ENCODE results near the gene HMOX2.

Gene HMOX2

GRCh38 chr16:4505356-4506147 is 29.4 kb downstream of the HMOX2 start:
- DNase-seq = no peak

- peak; percentile 7 for DNase-seq
Observed at GRCh38 chr16:4506450-4506849, 30.3 kb downstream of the HMOX2 start.

DNA sequence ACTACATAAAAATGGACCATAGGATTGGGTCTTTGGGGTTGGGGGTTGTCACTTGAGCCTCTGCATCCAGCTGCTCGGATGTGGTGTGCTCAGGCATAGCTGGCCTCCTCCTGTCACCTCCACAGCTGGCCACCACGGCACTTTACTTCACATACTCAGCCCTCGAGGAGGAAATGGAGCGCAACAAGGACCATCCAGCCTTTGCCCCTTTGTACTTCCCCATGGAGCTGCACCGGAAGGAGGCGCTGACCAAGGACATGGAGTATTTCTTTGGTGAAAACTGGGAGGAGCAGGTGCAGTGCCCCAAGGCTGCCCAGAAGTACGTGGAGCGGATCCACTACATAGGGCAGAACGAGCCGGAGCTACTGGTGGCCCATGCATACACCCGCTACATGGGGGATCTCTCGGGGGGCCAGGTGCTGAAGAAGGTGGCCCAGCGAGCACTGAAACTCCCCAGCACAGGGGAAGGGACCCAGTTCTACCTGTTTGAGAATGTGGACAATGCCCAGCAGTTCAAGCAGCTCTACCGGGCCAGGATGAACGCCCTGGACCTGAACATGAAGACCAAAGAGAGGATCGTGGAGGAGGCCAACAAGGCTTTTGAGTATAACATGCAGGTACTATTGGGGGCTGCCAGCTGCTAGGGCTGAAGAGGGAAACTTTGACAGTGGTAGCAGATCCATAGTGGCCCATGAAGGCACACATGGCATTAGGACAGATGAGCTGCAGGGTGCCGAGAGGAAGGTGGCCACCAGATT is 31.6 kb downstream of the HMOX2 start:
- no peak for DNase-seq

DNA sequence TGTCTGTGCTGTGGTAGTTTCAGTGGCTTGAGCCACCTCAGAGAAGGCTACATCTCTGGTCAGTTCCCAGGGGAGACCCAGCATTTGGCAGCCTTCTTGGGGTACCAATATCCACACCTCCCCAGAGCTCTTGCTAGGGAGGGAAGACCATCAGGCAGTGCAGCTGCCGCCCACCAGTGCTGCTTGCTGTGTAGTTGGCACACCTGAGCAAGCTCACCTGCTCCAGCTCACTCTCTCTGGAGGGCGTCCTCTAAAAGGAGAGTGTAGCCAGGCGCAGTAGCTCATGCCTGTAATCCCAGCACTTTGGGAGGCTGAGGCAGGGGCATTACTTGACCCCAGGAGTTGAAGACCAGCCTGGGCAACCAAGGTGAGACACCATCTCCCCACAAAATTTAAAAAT is 32.6 kb downstream of the HMOX2 start:
- DNase-seq = no peak

- no peak for DNase-seq
Observed at GRCh38 chr16:4509420-4509819, 33.2 kb downstream of the HMOX2 start.

- DNase-seq = no peak
Observed at GRCh38 chr16:4510131-4510530, 33.9 kb downstream of the HMOX2 start.

DNA sequence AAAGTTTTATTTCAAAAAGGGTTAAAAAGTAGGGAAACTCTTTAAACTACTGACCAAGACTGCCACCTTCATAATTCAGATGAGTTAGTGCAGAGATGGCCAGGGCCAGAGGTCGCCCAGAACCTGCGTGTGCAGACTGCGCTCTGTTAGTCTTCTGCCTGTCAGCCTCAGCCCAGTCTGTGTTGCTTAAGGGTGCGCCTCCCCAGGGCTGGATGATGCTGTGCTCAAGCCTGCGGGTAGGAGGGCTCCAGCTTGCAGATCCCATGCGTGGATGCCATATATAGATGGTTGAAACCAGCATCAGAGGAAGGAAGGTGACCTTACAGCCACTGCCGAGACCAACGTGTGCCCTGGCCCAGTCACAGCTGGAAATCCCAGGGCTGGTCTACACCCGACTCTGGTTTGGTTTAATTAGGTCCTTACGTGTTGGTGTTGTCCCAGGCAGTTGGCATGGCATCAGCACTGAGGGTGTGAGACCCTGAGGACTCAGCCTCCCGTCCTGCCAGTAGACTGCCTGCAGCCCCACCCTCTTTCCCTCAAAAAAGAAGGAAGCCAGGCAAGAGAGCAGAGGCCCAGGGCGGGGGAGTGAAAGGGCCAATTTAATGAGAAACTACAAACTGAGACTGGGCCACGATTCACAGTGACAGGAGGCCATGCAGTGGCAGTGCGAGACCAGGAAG is 34.7 kb downstream of the HMOX2 start:
- DNase-seq = no peak

- DNase-seq = no peak
Observed at GRCh38 chr16:4511441-4512082, 35.4 kb downstream of the HMOX2 start.

GRCh38 chr16:4512473-4512872 is 36.3 kb downstream of the HMOX2 start:
- DNase-seq = no peak

- no peak for DNase-seq
Observed at GRCh38 chr16:4513086-4513860, 37.1 kb downstream of the HMOX2 start.

DNA sequence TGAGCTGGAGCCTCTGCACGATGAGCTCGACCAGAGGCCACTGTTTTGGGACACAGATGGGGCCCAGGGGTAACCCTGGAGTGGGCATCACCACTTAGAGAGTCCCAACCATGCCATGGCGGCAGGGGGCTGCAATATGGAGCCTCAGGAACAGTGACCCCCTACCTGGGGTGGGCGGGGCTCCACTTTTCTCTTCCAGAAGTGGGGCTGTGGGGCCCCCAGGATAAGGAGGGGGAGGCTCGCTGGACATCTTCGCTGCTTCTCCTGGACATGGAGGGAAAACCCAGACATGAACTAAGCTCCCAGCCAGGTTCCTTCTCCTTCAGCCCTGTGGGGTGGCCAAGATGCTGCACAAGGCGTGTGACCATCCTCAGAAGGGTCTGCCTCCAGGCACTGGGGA is 37.7 kb downstream of the HMOX2 start:
- no peak for DNase-seq

DNA sequence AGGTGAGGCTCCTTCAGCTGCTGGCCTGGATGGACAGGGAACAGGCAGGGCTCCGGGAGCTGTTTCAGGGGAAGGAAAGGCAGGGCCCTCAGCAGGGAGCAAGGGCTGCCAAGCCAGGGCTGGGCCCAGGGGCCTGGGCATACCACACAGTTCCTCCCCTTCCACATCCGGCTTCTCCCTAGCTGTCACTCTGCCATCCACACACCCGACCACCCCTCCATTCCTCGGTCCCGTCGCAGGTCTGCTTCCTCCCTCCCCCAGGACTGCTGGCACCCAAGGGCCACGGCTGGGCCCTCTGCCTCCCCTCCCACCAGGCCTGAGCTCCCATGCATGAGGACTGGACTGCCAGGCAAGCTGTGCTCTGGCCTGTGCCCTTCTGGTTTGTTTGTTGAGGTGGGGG is 38.4 kb downstream of the HMOX2 start:
- no peak for DNase-seq

DNA sequence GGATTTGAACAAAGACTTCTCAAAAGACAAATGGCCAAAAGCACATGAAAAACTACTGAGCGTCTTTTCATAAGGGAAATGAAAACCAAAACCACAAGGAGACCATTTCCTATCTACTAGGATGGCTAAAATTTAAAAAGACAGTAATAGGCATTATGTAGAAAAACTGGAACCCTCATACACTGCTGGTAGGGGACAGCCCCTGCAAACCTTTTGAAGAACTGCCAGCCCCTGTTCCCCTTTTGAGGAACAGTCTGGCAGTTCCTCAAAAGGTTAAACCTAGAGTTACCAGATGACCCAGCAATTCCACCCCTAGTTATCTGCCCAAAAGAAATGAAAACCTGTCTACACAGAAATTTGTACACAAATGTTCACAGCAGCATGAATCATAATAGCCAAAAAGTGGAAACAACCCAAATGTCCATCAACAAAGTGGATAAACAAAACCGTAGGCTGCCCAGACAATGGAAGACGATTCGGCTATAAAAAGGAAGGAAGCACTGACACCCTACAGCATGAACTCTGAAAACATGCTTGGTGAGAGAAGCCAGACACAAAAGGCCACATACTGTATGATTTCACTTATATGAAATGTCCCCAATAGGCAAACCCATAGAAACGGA is 39.5 kb downstream of the HMOX2 start:
- no peak for DNase-seq

GRCh38 chr16:4517812-4518680 is 41.8 kb downstream of the HMOX2 start:
- DNase-seq = no peak

DNA sequence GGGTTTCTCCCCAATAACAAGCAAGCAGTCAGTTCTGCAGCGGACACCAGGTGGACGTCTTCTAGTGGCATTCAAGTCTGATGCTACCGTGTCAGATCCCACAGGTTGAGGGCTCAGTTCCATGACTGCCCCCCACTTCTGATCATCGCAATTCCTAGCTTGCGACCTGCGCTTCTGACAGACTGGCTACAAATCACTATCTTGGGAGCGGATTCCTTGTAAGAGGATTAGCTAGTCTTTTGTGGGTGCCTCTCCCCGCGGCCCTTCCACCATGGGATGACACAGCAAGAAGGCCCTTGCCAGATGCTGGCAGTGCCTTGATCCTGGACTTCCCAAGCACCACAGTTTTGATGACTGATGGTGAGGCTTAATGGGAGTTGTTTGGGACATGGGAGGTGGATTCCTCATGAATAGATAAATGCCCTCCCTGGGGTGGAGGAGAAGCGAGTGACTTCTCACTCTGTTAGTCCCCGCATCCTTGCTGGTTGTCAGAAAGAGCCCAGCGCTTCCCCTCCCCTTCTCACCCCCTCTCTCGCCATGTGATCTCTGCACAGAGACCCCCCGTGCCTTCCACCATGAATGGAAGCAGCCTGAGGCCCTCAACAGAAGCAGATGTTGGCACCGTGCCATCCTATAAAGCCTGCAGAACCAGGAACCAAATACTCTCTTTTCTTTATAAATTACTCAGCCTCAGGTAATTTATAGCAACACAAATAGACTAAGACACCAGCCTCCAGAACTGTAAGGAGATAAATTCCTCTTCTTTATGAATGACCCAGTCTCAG is 43.3 kb downstream of the HMOX2 start:
- no peak for DNase-seq

DNA sequence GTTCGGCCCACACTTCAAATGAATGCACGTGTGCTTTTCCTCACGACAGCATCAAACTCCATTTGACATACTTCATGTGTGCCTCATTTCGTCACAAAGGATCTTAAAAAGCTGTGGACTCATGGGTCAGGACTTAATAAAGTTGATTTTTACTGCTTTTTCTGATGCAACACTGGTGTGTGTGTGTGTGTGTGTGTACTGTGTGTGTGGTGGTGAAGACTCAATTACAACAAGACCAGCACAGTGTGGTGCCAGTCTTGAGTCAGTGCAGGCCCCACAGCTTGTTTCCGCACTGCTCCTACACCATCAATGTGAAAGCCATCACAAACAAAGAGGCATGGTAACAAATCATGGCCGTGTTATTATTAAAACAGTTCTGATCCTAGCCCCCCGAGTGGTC is 44.7 kb downstream of the HMOX2 start:
- no peak for DNase-seq

DNA sequence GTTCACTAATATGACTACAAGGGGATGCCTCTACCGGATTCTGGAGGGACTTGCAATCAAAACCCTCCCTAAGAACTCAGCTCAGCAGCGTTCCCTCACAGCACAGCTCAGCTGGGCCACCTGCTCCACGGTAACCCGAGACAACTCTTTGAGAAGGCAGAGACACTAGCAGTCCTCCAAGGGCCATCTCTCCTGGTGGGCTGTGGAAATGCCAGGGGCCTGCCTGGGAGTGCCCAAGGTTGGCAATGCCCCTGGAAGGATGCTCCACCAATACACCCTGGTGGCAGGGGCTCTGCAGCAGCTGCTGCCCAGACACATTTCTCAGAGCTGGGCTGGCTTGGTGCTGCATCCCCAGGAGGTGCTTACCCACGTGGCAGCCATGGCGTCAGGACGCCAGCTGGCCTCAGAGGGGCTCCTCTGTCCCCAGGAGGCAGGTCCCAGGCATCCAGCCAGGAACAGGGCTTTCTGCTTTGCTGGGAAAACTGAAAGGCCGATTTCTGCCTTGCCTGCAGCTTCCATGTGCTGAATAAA is 45.9 kb downstream of the HMOX2 start:
- DNase-seq = no peak

DNA sequence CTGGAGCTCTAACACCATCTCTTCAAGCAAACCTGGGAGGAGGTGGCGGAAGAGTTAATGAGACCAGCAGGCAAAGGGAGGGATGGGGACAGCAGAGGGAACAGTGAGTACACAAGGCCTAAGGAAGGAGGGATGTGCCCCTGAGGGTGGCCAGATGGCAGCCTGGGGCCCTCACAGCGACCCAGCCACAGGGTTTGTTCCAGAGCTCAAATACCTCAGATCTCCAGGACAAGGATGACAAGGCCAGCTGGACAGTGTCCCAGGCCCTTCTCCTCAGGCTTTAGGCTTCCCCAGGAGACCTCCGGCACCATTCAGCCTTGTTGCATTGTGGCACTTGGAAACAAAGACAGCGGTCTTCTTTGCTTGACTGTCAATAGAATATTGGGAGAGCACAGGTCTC is 47.5 kb downstream of the HMOX2 start:
- no peak for DNase-seq

DNA sequence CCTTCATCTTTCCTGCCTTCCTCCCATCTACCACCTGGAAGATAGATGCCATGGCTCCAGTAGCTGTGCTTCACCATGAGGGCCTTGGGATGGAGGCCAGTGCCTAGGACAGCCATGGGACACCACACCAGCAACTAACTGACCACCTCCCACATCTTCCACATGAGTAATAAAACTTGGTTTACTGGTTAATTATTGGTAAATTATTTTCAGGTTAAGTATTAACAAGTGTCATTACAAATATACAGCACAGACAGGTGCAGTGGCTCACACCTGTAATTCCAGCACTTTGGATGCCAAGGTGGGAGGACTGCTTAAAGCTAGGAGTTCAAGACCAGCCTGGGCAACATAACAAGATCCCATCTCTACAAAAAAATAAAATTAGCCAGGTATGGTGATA is 48.4 kb downstream of the HMOX2 start:
- no peak for DNase-seq

- DNase-seq = no peak
Observed at GRCh38 chr16:4525069-4525468, 48.9 kb downstream of the HMOX2 start.

All from NCI-H1048 (cell line).